Breast epithelium (tissue), 4 donors: ENCODE measurements around the gene SH3BP1. TPM values are rescaled to one million over a fixed set of nuclear protein-coding genes. Genes with fewer than 3 reads are reported as not detected.

ENCODE experiments used
- DNase-seq, 2 donors: peaks; one replicate each; pipeline ENCODE4 v3.0.0-alpha.2; 2019; ENCODE audit warnings: low spot score in 2 of 2
- H3K27ac ChIP-seq, 2 donors: fragments of 200-600 bp; sonication (generic) in 1 of 2; one replicate each; pipeline ENCODE4 v1.5.1; 2016 to 2019; ENCODE audit warnings: mild to moderate bottlenecking in 1 of 2
- H3K27me3 ChIP-seq, 2 donors: fragments of 200-600 bp; sonication (generic) in 1 of 2; one replicate each; pipeline versions ENCODE4 v1.5.1 to v1.6.0; 2017 to 2019; ENCODE audit warnings: control low read depth in 1 of 2, mild to moderate bottlenecking in 1 of 2
- H3K36me3 ChIP-seq: fragments of 200-600 bp; one replicate; pipeline ENCODE4 v1.5.1; 2019
- H3K4me1 ChIP-seq, 2 donors: fragments of 200-600 bp; sonication (generic); one replicate each; pipeline ENCODE4 v1.5.1; 2016 to 2019; ENCODE audit warnings: control low read depth in 1 of 2
- H3K4me3 ChIP-seq, 3 donors: fragments of 200-600 bp; sonication (generic); 1 replicate in 2 of 3; 2 replicates in 1 of 3; pipeline ENCODE4 v1.5.1; 2016 to 2019; ENCODE audit warnings: mild to moderate bottlenecking in 3 of 3, moderate library complexity in 2 of 3
- H3K9me3 ChIP-seq, 2 donors: fragments of 200-600 bp; sonication (generic) in 1 of 2; one replicate each; pipeline ENCODE4 v1.5.1; 2016 to 2019; ENCODE audit warnings: control low read depth in 1 of 2
- POLR2A ChIP-seq: fragments of 450-650 bp; IDR thresholded peaks from one replicate; pipeline ENCODE4 v1.6.1; 2016; ENCODE audit warnings: antibody characterized with exemption, mild to moderate bottlenecking, moderate library complexity
- POLR2AphosphoS5 ChIP-seq, 3 donors: sonication (generic); formaldehyde crosslinking; IDR thresholded peaks; one replicate each; pipeline ENCODE4 v1.6.1; 2017; ENCODE audit warnings: antibody characterized with exemption in 3 of 3
- intact Hi-C: fragments of 100-400 bp; cut with DNase I; formaldehyde crosslinking; loops from one replicate; pipeline ENCODE4 v1.15.1; 2023; ENCODE audit warnings: low total_unique reads
- total RNA-seq, 3 donors: library from RNA; depleted of rRNA; stranded (reverse); fragments of >200 nt; gene quantifications; one replicate each; pipeline ENCODE4 v1.1.0, GENCODE V29; 2016
- TF ChIP-seq, protein P1 (sequence below), 3 donors: fragments of 450-650 bp; IDR thresholded peaks; one replicate each; pipeline ENCODE4 v1.5.1; 2016 to 2017; ENCODE audit warnings: antibody characterized with exemption in 3 of 3, mild to moderate bottlenecking in 3 of 3, moderate library complexity in 3 of 3

SH3BP1 gene
- total RNA-seq, 3 donors from 2014 or later: 3.8 to 8.8 (median 7.3) TPM

DNA sequence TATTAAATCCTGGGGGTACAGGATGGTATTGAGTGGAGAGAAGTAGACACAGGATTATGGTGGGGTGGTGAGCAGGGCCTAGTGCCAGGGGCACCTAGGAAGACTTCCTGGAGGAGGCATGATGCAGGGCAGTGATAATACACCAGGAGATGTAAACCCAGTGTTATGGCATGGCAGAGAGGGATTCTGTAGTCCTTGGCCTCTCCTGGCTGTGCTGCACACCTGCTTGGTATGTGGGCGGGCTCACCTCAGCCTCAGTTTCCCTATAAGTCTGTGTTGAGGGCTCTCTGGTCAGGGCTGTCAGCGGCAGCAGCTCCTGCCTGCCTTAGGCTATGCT, 21.2 kb downstream of the SH3BP1 start:
- Histone ChIP-seq H3K4me1 (peaks cover 4 to 17% of the 10 kb centered on the region in 2 donors), H3K9me3 (no peaks in the 10 kb centered on the region), H3K36me3 (no peaks in the 10 kb centered on the region), H3K27ac (peak overlapping the region; percentile 63 to 82), H3K27me3 (no peaks in the 10 kb centered on the region), H3K4me3 (peak overlapping the region in 1 of 3 donors; percentile 1)
- intact Hi-C loops: no loop called here
- TF ChIP-seq POLR2AphosphoS5 (IDR thresholded peaks at IDR 0.05) (no peak), POLR2A (no peak)
- TF ChIP-seq, protein P1, sequence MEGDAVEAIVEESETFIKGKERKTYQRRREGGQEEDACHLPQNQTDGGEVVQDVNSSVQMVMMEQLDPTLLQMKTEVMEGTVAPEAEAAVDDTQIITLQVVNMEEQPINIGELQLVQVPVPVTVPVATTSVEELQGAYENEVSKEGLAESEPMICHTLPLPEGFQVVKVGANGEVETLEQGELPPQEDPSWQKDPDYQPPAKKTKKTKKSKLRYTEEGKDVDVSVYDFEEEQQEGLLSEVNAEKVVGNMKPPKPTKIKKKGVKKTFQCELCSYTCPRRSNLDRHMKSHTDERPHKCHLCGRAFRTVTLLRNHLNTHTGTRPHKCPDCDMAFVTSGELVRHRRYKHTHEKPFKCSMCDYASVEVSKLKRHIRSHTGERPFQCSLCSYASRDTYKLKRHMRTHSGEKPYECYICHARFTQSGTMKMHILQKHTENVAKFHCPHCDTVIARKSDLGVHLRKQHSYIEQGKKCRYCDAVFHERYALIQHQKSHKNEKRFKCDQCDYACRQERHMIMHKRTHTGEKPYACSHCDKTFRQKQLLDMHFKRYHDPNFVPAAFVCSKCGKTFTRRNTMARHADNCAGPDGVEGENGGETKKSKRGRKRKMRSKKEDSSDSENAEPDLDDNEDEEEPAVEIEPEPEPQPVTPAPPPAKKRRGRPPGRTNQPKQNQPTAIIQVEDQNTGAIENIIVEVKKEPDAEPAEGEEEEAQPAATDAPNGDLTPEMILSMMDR (IDR thresholded peaks at IDR 0.05): no peak
- no peak for DNase-seq

DNA sequence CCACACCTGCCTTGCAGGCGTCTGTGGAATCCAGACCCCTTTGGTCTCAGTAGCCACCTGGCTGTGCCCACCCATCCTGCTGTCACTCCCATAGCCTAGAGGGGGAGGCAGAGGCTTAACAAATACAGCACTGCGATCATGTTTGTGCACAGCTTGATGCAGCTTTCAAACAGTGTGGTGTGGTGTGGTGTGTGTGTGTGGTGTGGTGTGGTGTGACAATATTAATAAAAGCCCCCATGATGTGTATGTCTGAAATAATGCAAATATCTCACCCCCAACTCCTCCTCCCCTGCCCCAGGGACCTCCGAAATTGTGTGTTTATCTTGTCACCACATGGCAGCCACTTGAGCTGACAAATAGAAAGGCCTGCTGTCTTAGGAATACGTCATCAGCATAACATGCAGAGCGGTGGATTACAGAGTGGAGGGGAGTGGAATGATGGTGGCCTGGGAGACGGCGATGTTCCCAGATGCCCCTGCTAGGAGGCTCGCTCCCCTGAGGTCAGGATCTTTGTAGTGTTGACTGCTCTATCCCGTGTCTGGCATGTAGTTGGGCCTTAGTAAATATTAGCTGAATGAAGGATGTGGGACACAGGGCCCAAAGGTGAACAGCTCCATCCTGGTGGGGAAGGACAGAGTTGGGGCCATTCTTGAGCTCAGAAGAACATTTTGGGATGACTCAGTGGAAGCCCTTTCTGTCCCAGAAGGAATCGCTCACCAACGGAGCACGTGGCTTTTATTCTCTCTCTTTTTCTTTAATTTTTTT, 21.9 kb downstream of the SH3BP1 start:
- TF ChIP-seq, protein P1 (IDR thresholded peaks at IDR 0.05): no peak
- TF ChIP-seq POLR2A (no peak), POLR2AphosphoS5 (IDR thresholded peaks at IDR 0.05) (no peak)
- H3K36me3 ChIP-seq: no peaks in the 10 kb centered on the region
- intact Hi-C loops: no loop called here
- H3K27me3 ChIP-seq: no peaks in the 10 kb centered on the region
- peaks cover 4 to 17% of the 10 kb centered on the region in 2 donors for H3K4me1 ChIP-seq
- H3K4me3 ChIP-seq: peak overlapping the region in 1 of 3 donors; percentile 1
- peak overlapping the region; percentile 63 to 82 for H3K27ac ChIP-seq
- no peak for DNase-seq
- no peaks in the 10 kb centered on the region for H3K9me3 ChIP-seq

DNA sequence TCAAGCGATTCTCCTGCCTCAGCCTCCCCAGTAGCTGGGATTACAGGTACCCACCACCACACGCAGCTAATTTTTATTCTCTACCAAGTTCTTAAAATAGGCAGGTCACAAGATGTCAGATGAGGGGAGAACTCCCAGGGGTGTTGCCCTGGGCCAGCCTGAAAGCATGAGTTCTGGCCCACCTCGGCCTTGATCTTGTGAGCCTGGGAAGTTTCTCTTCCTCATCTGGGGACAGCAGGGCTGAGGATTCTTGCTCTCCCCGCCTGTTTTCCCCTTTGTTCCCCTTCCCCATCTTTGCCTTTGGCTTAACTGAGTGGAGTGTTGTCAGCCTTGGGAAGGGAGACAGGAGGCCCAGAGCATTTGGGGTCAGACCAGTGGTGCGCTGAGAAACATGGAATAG, 22.6 kb downstream of the SH3BP1 start:
- no peaks in the 10 kb centered on the region for H3K27me3 ChIP-seq
- intact Hi-C loops: no loop called here
- no peak for DNase-seq
- H3K9me3 ChIP-seq: no peaks in the 10 kb centered on the region
- H3K27ac ChIP-seq: peak overlapping the region; percentile 10 to 63
- no peak overlapping the region for H3K4me3 ChIP-seq
- TF ChIP-seq, protein P1 (IDR thresholded peaks at IDR 0.05): no peak
- H3K36me3 ChIP-seq: no peaks in the 10 kb centered on the region
- peaks cover 4 to 17% of the 10 kb centered on the region in 2 donors for H3K4me1 ChIP-seq

DNA sequence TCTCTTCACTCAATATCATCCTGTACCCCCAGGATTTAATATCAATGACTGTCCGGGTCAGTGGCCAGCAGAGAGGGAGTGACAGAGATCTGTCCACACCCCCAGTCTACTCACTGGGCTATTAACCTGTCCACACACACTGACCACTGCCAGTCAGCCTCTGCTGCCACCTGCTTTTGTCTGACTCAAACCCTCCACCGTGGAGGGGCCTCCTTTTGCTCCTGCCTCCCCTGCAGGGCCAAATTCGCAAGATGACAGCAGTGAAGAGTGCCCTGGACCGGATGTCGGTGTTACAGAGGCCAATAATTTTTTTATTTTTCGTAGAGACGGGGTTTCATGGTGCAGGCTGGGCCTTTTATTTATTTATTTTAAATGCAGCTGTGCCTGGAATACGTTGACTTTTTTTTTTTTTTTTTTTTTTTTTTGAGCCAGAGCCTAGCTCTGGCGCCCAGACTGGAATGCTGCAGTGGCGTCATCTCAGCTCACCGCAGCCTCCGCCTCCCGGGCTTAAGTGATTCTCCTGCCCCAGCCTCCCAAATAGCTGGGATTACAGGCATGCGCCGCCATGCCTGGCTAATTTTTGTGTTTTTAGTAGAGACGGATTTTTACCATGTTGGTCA, 24.2 kb downstream of the SH3BP1 start:
- Histone ChIP-seq H3K36me3 (no peaks in the 10 kb centered on the region), H3K9me3 (no peaks in the 10 kb centered on the region), H3K4me1 (peaks cover 4 to 17% of the 10 kb centered on the region in 2 donors), H3K27me3 (no peaks in the 10 kb centered on the region), H3K4me3 (no peak overlapping the region), H3K27ac (peak overlapping the region in 1 of 2 donors; percentile 36)
- no peak for TF ChIP-seq POLR2AphosphoS5 (IDR thresholded peaks at IDR 0.05)
- no peak for TF ChIP-seq POLR2A
- TF ChIP-seq, protein P1 (IDR thresholded peaks at IDR 0.05): no peak
- intact Hi-C loops: no loop called here
- no peak for DNase-seq
